ENCODE measurements around the gene ZBTB40.

Gene ZBTB40

GRCh38 chr1:22562584-22563583 lies 111.2 kb downstream of the ZBTB40 start, which contains the start of gene EPHA8:
EPHA8 (plus strand) TSS chr1:22563489; CDS start chr1:22563636, 147 bp downstream.
- no peak for DNase-seq (ENCODE audit: low read depth)

GRCh38 chr1:22563671-22564602 lies 112.3 kb downstream of the ZBTB40 start:
- DNase-seq (ENCODE audit: low read depth): no peak

- no peak for DNase-seq (ENCODE audit: low read depth)
Observed at GRCh38 chr1:22566161-22566560, 114.5 kb downstream of the ZBTB40 start.

DNA sequence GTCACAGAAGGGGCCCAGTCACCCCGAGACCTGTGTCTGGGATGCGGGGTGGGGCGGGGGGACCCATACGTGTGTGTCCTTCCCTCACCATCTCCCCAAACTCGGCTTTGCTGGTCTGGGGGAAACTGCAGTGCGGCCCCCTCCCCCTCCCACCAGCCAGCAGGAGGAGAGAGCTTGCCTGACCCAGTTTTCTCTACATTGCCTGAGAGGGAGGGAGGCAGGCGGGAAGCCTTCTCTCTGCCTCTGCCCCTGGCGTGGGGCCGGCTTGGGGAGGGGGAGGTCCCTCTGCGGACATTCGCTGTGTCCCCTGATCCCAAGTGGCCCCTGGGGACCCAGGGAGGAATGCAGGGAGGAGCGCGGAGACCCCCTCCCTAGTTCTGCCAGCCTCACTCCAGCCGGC lies 115.5 kb downstream of the ZBTB40 start:
- no peak for DNase-seq (ENCODE audit: low read depth)

GRCh38 chr1:22567994-22568393 lies 116.3 kb downstream of the ZBTB40 start:
- DNase-seq (ENCODE audit: low read depth): no peak

DNA sequence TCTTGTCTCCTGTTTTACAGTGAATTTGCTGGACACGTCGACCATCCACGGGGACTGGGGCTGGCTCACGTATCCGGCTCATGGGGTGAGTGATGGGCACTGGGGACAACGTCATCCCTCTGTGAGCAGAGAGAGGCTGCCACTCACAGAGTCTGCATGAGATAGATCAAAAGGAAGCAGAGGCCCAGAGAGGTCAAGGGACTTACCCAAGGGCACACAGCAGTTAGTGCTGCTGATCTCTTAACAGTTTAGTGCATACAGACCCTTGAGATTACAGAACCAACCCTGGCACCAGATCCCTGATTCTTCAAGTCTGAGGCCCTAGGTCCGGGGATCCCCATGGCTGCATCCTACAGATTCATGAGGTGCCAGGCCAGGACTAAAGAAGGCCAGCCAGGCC lies 117.6 kb downstream of the ZBTB40 start:
- DNase-seq (ENCODE audit: low read depth): no peak

- no peak for DNase-seq (ENCODE audit: low read depth)
Observed at GRCh38 chr1:22570140-22570909, 118.7 kb downstream of the ZBTB40 start.

GRCh38 chr1:22572818-22573217 lies 121.2 kb downstream of the ZBTB40 start:
- no peak for DNase-seq (ENCODE audit: low read depth)

- DNase-seq (ENCODE audit: low read depth): no peak
Observed at GRCh38 chr1:22573237-22573636, 121.6 kb downstream of the ZBTB40 start.

DNA sequence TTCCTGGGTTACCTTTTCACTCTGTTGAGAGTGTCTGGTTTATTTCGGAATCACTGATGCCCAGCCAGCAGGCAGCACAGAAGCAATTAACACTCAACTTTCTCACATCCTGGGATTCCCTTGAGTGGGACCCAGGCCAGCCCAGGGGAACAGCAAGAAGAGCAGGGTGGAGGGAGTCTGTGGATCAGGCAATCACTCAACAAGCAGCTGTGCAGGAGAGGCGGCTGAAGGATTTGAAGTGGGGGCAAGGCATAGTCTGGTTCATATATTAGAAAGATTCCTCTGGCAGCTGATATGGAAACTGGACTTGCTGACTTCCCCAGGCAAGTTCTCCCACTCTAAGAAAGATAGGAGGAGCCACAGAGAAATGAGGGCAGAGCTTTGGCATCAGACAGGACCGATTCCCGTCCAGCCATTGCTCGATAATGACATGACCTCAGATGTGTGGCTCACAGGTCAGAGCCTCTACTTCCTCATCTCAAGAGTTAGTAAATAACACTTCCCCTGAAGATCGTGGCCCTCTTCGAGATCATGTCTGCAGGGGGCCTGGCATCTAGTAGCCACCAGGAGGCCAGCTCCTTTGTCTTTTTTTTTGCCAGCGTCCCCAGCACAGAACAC lies 124.0 kb downstream of the ZBTB40 start:
- DNase-seq (ENCODE audit: low read depth): no peak

- DNase-seq (ENCODE audit: low read depth): no peak
Observed at GRCh38 chr1:22576150-22576544, 124.5 kb downstream of the ZBTB40 start.

DNA sequence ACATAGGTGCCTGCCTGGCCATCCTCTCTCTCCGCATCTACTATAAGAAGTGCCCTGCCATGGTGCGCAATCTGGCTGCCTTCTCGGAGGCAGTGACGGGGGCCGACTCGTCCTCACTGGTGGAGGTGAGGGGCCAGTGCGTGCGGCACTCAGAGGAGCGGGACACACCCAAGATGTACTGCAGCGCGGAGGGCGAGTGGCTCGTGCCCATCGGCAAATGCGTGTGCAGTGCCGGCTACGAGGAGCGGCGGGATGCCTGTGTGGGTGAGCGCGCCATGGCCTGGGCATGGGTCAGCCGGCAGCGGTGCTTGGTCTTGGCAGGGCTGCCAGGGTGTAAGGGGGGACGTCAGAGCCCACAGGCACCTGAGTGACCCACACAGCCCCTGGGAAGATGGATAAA lies 125.0 kb downstream of the ZBTB40 start:
- no peak for DNase-seq (ENCODE audit: low read depth)

GRCh38 chr1:22578732-22579361 lies 127.2 kb downstream of the ZBTB40 start:
- no peak for DNase-seq (ENCODE audit: low read depth)

DNA sequence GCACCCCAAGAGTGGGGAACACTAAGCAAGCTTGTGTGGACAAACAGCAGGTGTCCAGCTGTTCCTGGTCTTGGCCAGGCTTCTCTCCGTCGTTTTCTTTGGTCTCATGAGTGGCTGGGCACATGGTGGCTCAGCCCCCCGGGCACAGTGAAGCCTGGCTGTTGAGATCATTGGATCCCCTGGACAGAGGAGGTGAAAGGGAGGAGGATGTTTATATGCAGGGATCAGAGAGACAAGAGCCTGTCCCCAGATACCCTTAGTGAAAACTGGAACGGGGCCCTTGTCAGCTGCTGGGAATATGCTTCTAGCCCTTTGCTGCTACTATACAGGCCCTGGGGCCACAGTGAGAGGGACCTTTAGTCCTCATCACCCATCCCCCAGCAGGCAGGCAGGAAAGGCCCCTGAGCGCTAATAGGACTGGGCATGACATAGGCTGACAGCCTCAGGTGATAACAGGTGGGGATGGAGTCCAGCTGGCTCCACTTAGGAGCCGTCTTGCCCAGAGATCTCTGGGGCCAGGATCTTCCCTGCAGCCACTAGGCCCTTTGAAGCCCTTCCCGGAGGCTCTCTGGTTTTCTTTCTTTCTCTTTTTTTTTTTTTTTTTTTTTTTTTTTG lies 128.0 kb downstream of the ZBTB40 start:
- DNase-seq (ENCODE audit: low read depth): no peak
